ENCODE data around the gene PPAN.

- TF ChIP-seq, protein P1, sequence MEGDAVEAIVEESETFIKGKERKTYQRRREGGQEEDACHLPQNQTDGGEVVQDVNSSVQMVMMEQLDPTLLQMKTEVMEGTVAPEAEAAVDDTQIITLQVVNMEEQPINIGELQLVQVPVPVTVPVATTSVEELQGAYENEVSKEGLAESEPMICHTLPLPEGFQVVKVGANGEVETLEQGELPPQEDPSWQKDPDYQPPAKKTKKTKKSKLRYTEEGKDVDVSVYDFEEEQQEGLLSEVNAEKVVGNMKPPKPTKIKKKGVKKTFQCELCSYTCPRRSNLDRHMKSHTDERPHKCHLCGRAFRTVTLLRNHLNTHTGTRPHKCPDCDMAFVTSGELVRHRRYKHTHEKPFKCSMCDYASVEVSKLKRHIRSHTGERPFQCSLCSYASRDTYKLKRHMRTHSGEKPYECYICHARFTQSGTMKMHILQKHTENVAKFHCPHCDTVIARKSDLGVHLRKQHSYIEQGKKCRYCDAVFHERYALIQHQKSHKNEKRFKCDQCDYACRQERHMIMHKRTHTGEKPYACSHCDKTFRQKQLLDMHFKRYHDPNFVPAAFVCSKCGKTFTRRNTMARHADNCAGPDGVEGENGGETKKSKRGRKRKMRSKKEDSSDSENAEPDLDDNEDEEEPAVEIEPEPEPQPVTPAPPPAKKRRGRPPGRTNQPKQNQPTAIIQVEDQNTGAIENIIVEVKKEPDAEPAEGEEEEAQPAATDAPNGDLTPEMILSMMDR (IDR thresholded peaks at IDR 0.05; ENCODE audit: low read length): peak; percentile 90
- no peak for TF ChIP-seq EZH2 (IDR thresholded peaks at IDR 0.05; ENCODE audit: borderline replicate concordance, low read length)
Observed at GRCh38 chr19:10074153-10074552, 32.0 kb upstream of the PPAN start.

All from OCI-LY1 (cell line).